ENCODE data around the gene AHR.

The AHR gene

GRCh38 chr7:17298102-17298839 lies at the start of gene AHR:
Gene AHR, plus strand, starts transcription at chr7:17298652. Its CDS starts 613 bp downstream, at chr7:17299265.
- peak; percentile 81 to 87 for DNase-seq (ENCODE audit: low read depth in 2 of 2)

GRCh38 chr7:17253885-17254284 lies 44.6 kb upstream of the AHR start:
- no peak for DNase-seq (ENCODE audit: low read depth in 2 of 2)

GRCh38 chr7:17255926-17256325 lies 42.5 kb upstream of the AHR start:
- DNase-seq (ENCODE audit: low read depth in 2 of 2), result no peak

GRCh38 chr7:17256375-17256774 lies 42.1 kb upstream of the AHR start:
- DNase-seq (ENCODE audit: low read depth in 2 of 2), result no peak

- DNase-seq (ENCODE audit: low read depth in 2 of 2), result no peak
Observed at GRCh38 chr7:17266565-17266964, 31.9 kb upstream of the AHR start.

- DNase-seq (ENCODE audit: low read depth in 2 of 2), result no peak
Observed at GRCh38 chr7:17269341-17270221, 28.9 kb upstream of the AHR start.

GRCh38 chr7:17274551-17275245 lies 23.8 kb upstream of the AHR start:
- peak in 1 of 2 experiments; percentile 11 for DNase-seq (ENCODE audit: low read depth in 2 of 2)

GRCh38 chr7:17275749-17276671 lies 22.4 kb upstream of the AHR start:
- no peak for DNase-seq (ENCODE audit: low read depth in 2 of 2)

- no peak for DNase-seq (ENCODE audit: low read depth in 2 of 2)
Observed at GRCh38 chr7:17279061-17279460, 19.4 kb upstream of the AHR start.

GRCh38 chr7:17289074-17289645 lies 9.3 kb upstream of the AHR start:
- DNase-seq (ENCODE audit: low read depth in 2 of 2), result no peak

- no peak for DNase-seq (ENCODE audit: low read depth in 2 of 2)
Observed at GRCh38 chr7:17292843-17293242, 5.6 kb upstream of the AHR start.

- DNase-seq (ENCODE audit: low read depth in 2 of 2), result no peak
Observed at GRCh38 chr7:17293481-17293880, 5.0 kb upstream of the AHR start.

- no peak for DNase-seq (ENCODE audit: low read depth in 2 of 2)
Observed at GRCh38 chr7:17297243-17297642, 1.2 kb upstream of the AHR start.

GRCh38 chr7:17298840-17299482 lies 509 bp downstream of the AHR start:
- peak; percentile 35 to 46 for DNase-seq (ENCODE audit: low read depth in 2 of 2)

- no peak for DNase-seq (ENCODE audit: low read depth in 2 of 2)
Observed at GRCh38 chr7:17299483-17299991, 1.1 kb downstream of the AHR start.

GRCh38 chr7:17300012-17300411 lies 1.6 kb downstream of the AHR start:
- no peak for DNase-seq (ENCODE audit: low read depth in 2 of 2)

GRCh38 chr7:17300437-17300836 lies 2.0 kb downstream of the AHR start:
- DNase-seq (ENCODE audit: low read depth in 2 of 2), result no peak

- peak in 1 of 2 experiments; percentile 29 for DNase-seq (ENCODE audit: low read depth in 2 of 2)
Observed at GRCh38 chr7:17301471-17302456, 3.3 kb downstream of the AHR start.

- no peak for DNase-seq (ENCODE audit: low read depth in 2 of 2)
Observed at GRCh38 chr7:17302575-17303142, 4.2 kb downstream of the AHR start.
